Skeletal muscle tissue (tissue), 4 donors: ENCODE results near the gene RHBDD1. TPM values are rescaled to one million over a fixed set of nuclear protein-coding genes. Genes with fewer than 3 reads are reported as not detected.

Source experiments
- H3K27ac ChIP-seq: one replicate; pipeline ENCODE4 v1.7.0; 2013; ENCODE audit warnings: mild to moderate bottlenecking, low read depth, low read length, inconsistent platforms
- H3K27me3 ChIP-seq, 3 donors: one replicate each; pipeline ENCODE4 v1.7.0; 2013; ENCODE audit warnings: low read length in 3 of 3; ENCODE audit not compliant: control insufficient read depth in 3 of 3, insufficient read depth in 3 of 3
- H3K36me3 ChIP-seq, 3 donors: one replicate each; pipeline ENCODE4 v1.7.0; 2013; ENCODE audit warnings: low read length in 3 of 3; ENCODE audit not compliant: control insufficient read depth in 3 of 3, insufficient read depth in 3 of 3
- H3K4me1 ChIP-seq, 3 donors: one replicate each; pipeline ENCODE4 v1.7.0; 2013; ENCODE audit warnings: low read length in 3 of 3, mild to moderate bottlenecking in 3 of 3; ENCODE audit not compliant: control insufficient read depth in 3 of 3, insufficient read depth in 3 of 3
- H3K4me3 ChIP-seq, 3 donors: one replicate each; pipeline ENCODE4 v1.7.0; 2013; ENCODE audit warnings: low read length in 3 of 3
- H3K9ac ChIP-seq, 3 donors: one replicate each; pipeline ENCODE4 v1.7.0; 2013; ENCODE audit warnings: low read length in 3 of 3, mild to moderate bottlenecking in 3 of 3, moderate library complexity in 2 of 3, low read depth in 1 of 3
- H3K9me3 ChIP-seq, 3 donors: one replicate each; pipeline ENCODE4 v1.7.0; 2013; ENCODE audit warnings: low read length in 3 of 3; ENCODE audit not compliant: control insufficient read depth in 3 of 3
- total RNA-seq: library from RNA; depleted of rRNA; stranded (reverse); fragments of >200 nt; gene quantifications from one replicate; pipeline ENCODE4 v1.2.3, GENCODE V29; 2014
- donor health status: Osteomylitis.

RHBDD1 gene
- total RNA-seq, 1 donor from 2014 or later: 37.6 TPM

GRCh38 chr2:226969417-226970080 lies 133.7 kb downstream of the RHBDD1 start:
- peaks cover 0 to 2% (median 0%) of the 10 kb centered on the region in 3 donors for H3K36me3 ChIP-seq
- H3K4me3 ChIP-seq: no peak overlapping the region
- no peak overlapping the region for H3K27ac ChIP-seq
- H3K9ac ChIP-seq: no peak overlapping the region
- no peaks in the 10 kb centered on the region for H3K4me1 ChIP-seq
- no peaks in the 10 kb centered on the region for H3K27me3 ChIP-seq
- H3K9me3 ChIP-seq: no peaks in the 10 kb centered on the region

GRCh38 chr2:226970362-226970761 lies 134.5 kb downstream of the RHBDD1 start:
- peaks cover 0 to 2% (median 0%) of the 10 kb centered on the region in 3 donors for H3K36me3 ChIP-seq
- no peak overlapping the region for H3K9ac ChIP-seq
- H3K27me3 ChIP-seq: no peaks in the 10 kb centered on the region
- no peak overlapping the region for H3K27ac ChIP-seq
- no peak overlapping the region for H3K4me3 ChIP-seq
- H3K4me1 ChIP-seq: no peaks in the 10 kb centered on the region
- H3K9me3 ChIP-seq: no peaks in the 10 kb centered on the region

GRCh38 chr2:226971084-226971483 lies 135.2 kb downstream of the RHBDD1 start:
- Histone ChIP-seq H3K4me3 (no peak overlapping the region), H3K4me1 (no peaks in the 10 kb centered on the region), H3K9me3 (no peaks in the 10 kb centered on the region), H3K27me3 (no peaks in the 10 kb centered on the region), H3K27ac (no peak overlapping the region), H3K9ac (no peak overlapping the region), H3K36me3 (peaks cover 0 to 2% (median 0%) of the 10 kb centered on the region in 3 donors)

GRCh38 chr2:226971770-226972169 lies 135.9 kb downstream of the RHBDD1 start:
- Histone ChIP-seq H3K9ac (no peak overlapping the region), H3K4me3 (no peak overlapping the region), H3K27ac (no peak overlapping the region), H3K36me3 (peaks cover 0 to 2% (median 0%) of the 10 kb centered on the region in 3 donors), H3K27me3 (no peaks in the 10 kb centered on the region), H3K9me3 (no peaks in the 10 kb centered on the region), H3K4me1 (no peaks in the 10 kb centered on the region)

GRCh38 chr2:226973816-226974215 lies 138.0 kb downstream of the RHBDD1 start:
- peaks cover 0 to 2% (median 0%) of the 10 kb centered on the region in 3 donors for H3K36me3 ChIP-seq
- H3K4me1 ChIP-seq: no peaks in the 10 kb centered on the region
- H3K4me3 ChIP-seq: no peak overlapping the region
- no peaks in the 10 kb centered on the region for H3K9me3 ChIP-seq
- no peaks in the 10 kb centered on the region for H3K27me3 ChIP-seq
- no peak overlapping the region for H3K9ac ChIP-seq
- H3K27ac ChIP-seq: no peak overlapping the region

GRCh38 chr2:226977775-226978190 lies 141.9 kb downstream of the RHBDD1 start:
- Histone ChIP-seq H3K4me1 (no peaks in the 10 kb centered on the region), H3K27ac (no peak overlapping the region), H3K9ac (no peak overlapping the region), H3K9me3 (no peaks in the 10 kb centered on the region), H3K4me3 (no peak overlapping the region), H3K36me3 (peaks cover 0 to 2% (median 0%) of the 10 kb centered on the region in 3 donors), H3K27me3 (no peaks in the 10 kb centered on the region)

GRCh38 chr2:226978300-226978699 lies 142.4 kb downstream of the RHBDD1 start:
- peaks cover 0 to 2% (median 0%) of the 10 kb centered on the region in 3 donors for H3K36me3 ChIP-seq
- H3K27ac ChIP-seq: no peak overlapping the region
- H3K4me1 ChIP-seq: no peaks in the 10 kb centered on the region
- no peak overlapping the region for H3K4me3 ChIP-seq
- H3K9ac ChIP-seq: no peak overlapping the region
- no peaks in the 10 kb centered on the region for H3K27me3 ChIP-seq
- no peaks in the 10 kb centered on the region for H3K9me3 ChIP-seq

- Histone ChIP-seq H3K4me1 (no peaks in the 10 kb centered on the region), H3K36me3 (peaks cover 0 to 2% (median 0%) of the 10 kb centered on the region in 3 donors), H3K27me3 (no peaks in the 10 kb centered on the region)
Measured at GRCh38 chr2:226979004-226979403, 143.2 kb downstream of the RHBDD1 start.

GRCh38 chr2:226981791-226982326 lies 146.0 kb downstream of the RHBDD1 start:
- Histone ChIP-seq H3K27me3 (no peaks in the 10 kb centered on the region), H3K36me3 (no peaks in the 10 kb centered on the region), H3K27ac (no peak overlapping the region), H3K9me3 (no peaks in the 10 kb centered on the region), H3K4me3 (no peak overlapping the region), H3K9ac (no peak overlapping the region), H3K4me1 (peaks cover 7 to 14% (median 8%) of the 10 kb centered on the region in 3 donors)

More at GRCh38 chr2:226979004-226979403, 143.2 kb downstream of the RHBDD1 start:
- no peaks in the 10 kb centered on the region for H3K9me3 ChIP-seq
- no peak overlapping the region for H3K9ac ChIP-seq
- no peak overlapping the region for H3K27ac ChIP-seq
- H3K4me3 ChIP-seq: no peak overlapping the region

GRCh38 chr2:226983895-226984749 lies 148.3 kb downstream of the RHBDD1 start:
- no peak overlapping the region for H3K4me3 ChIP-seq
- peak overlapping the region; percentile 3 for H3K27ac ChIP-seq
- peaks cover 7 to 14% (median 8%) of the 10 kb centered on the region in 3 donors for H3K4me1 ChIP-seq
- no peaks in the 10 kb centered on the region for H3K9me3 ChIP-seq
- no peak overlapping the region for H3K9ac ChIP-seq
- H3K27me3 ChIP-seq: no peaks in the 10 kb centered on the region
- H3K36me3 ChIP-seq: no peaks in the 10 kb centered on the region
